ENCODE measurements around the gene EFCAB6.

- no peak for TF ChIP-seq ZNF622 (IDR thresholded peaks at IDR 0.05)
- no peak for TF ChIP-seq MXI1 (IDR thresholded peaks at IDR 0.05; ENCODE audit: low read depth, low read length)
Observed at GRCh38 chr22:43491737-43492136, 320.4 kb downstream of the EFCAB6 start.

Data from GM12878 (cell line).